Retina (tissue), 1 donor: Measurements from ENCODE around the gene PLEKHA4.
A peak's percentile ranks its signal among the peaks of the same experiment; 100 is the strongest.

Source experiments
- DNase-seq: peaks from one replicate; pipeline ENCODE4 v3.0.0-alpha.2; 2016

PLEKHA4 gene

DNA sequence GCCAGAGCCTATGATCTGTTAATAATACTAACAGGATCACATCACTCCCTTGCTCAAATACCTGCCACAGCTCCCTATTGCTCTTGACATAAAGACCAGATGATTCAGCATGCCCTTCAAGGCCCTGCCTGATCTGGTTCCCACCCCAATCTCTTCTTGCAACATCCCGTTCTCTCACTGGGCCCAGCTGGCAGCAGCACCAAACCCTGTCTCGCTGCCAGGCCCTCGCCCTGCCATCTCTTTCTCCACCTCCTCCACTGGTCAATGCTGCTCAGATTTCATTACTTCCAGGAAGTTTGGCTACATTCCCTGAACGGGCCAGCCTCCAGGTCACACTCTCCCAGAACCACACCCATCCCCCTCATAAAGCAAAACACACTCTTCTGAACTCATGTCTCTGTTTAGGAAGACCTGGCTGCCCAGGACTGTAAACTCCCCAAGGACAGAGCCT is 49.0 kb downstream of the PLEKHA4 start:
- no peak for DNase-seq

DNA sequence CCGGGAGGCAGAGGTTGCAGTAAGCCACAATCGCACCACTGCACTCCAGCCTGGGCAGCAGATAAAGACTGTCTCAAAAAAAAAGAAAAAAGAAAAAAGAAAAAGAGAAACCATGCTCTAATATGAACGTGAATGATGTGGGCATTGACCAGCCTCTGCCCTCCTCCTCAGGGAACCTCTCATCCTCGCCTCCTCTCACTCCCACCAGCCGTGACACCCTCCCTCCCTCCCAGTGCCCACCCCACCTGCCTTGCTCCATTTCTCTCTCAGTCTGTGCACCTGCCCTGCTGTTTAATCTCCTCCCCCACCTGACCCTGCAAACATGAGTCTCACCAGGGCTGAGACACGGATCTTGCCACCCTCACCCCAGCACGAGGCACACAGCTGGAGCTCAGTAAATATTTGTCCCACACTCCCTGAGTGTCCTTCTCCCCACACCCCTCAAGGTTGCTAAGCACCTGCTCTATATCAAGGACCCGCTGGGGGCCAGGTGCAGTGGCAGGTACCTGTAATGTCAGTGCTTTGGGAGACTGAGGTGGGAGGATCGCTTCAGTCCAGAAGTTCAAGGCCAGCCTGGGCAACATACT is 50.1 kb downstream of the PLEKHA4 start:
- no peak for DNase-seq

DNA sequence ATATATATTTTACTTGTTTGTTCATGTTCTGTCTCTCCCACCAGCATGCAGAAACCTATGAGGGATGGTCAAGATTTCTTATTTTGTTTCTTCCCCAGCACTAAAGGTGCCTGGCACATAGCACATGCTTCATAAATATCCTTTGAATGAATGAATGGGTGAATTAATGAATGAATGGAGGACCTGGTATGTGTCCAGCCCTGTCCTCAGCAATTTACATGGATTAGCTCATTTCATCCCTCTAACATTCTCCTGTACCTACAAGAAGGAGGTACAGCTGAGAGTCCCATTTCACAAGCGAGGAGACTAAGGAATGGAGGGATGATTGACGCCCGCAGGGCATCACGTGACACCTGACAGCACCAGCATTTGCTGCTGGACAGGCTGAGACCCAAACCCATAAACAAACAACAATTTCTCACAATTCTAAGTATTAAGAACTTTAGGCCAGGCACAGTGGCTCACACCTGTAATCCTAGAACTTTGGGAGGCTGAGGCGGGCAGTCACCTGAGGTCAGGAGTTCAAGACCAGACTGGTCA is 50.8 kb downstream of the PLEKHA4 start:
- DNase-seq, result no peak

- DNase-seq, result no peak
Measured at GRCh38 chr19:48815870-48816501, 52.4 kb downstream of the PLEKHA4 start.

- no peak for DNase-seq
Measured at GRCh38 chr19:48814895-48815294, 53.5 kb downstream of the PLEKHA4 start.

DNA sequence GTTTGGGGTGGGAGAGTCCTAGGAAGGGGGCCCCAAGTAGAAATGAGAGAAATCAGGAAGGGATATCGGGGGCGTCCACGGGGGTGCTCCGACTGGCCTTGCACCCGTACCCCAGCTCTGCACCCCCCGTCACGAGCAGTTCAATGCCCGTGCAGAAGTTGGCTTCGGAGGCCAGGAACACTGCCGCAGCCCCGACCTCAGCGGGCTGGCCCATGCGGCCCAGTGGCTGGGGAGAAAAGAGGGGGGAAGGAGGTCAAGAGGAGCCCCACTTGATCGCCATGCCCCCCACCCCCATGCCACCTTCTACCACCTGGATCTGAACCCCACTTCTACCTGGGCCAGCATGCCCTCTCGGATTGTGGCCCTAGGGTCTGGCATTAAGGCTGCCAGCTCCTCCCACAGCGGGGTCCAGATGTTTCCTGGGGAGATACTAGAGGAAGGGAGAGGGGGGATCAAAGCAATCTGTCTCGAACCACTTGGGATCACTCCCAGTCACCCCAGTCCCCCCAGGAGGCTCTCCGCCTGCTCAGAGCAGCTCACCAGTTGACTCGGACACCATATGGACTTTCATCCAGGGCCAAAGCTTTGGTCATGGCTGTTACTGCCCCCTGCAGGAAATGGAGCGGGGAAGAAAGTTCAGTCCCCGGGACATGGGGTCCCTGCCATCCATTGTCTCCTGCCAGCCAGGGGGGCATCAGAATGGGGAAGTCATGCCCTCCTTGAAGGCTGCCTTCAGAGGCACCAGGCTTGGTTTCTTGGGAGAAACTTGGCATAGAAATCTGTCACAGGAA is 55.1 kb downstream of the PLEKHA4 start:
- DNase-seq, result no peak

- peak; percentile 83 for DNase-seq
Measured at GRCh38 chr19:48812094-48812929, 56.1 kb downstream of the PLEKHA4 start.

DNA sequence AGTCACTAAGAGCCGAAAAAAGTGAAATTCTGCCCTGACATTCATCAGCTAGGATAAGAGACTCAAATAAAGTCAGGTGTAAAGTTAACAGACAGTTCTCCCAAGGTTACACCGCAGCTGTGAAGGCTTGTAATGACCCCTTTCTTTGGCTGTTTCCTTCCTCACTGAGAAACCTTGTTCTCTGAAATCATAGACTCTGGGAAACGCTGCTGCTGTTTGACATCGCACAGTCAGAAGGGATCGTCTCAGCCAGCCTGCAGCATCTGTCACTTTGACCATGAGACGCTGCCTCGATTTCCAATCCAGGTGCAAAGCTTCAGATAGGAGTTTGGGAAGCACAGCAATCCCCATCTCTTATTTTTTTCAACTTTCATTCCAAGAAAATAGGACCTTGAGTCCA is 58.3 kb downstream of the PLEKHA4 start:
- DNase-seq, result no peak

DNA sequence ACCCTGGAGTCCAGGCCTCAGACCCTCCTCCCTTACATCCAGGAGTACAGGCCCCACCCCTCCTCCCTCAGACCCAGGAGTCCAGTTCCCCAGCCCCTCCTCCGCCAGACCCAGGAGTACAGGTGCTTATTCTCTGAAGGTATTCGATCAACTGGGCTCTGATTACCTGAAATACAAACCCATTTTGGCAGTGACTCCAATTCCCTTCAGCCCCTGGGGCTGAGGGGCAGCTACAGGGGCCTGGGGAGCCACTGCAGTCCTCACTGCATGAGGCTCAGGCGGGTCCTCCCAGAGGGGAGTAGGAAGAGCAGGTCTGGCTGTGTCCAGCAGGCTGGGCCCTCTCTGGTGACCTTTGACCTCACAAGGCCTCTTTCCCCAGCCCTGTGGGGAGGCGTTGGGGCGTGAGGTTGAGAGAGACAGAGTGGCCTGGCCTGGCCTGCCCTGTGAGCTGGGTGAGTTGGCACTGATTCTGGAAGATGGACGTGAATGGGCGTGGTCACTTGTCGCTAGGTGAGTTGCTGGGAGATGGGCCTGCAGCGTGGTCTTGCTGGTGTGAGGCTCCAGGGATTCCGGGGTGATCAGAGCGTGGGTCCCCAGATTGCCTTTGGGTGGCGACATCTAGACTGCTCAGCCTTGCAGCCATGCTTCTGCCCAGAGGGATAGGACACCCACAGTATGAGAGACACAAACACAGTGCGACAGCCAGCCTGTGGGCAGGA is 60.7 kb downstream of the PLEKHA4 start:
- no peak for DNase-seq

- peak; percentile 72 for DNase-seq
Measured at GRCh38 chr19:48806818-48807589, 61.4 kb downstream of the PLEKHA4 start.

GRCh38 chr19:48806518-48806817 is 61.9 kb downstream of the PLEKHA4 start:
- no peak for DNase-seq

- no peak for DNase-seq
Measured at GRCh38 chr19:48805452-48805851, 63.0 kb downstream of the PLEKHA4 start.

GRCh38 chr19:48804496-48804895 is 63.9 kb downstream of the PLEKHA4 start:
- DNase-seq, result no peak

GRCh38 chr19:48802623-48803022 is 65.8 kb downstream of the PLEKHA4 start:
- DNase-seq, result no peak

- DNase-seq, result no peak
Measured at GRCh38 chr19:48799358-48800300, 68.8 kb downstream of the PLEKHA4 start.

- DNase-seq, result peak; percentile 61
Measured at GRCh38 chr19:48798937-48799336, 69.5 kb downstream of the PLEKHA4 start.

DNA sequence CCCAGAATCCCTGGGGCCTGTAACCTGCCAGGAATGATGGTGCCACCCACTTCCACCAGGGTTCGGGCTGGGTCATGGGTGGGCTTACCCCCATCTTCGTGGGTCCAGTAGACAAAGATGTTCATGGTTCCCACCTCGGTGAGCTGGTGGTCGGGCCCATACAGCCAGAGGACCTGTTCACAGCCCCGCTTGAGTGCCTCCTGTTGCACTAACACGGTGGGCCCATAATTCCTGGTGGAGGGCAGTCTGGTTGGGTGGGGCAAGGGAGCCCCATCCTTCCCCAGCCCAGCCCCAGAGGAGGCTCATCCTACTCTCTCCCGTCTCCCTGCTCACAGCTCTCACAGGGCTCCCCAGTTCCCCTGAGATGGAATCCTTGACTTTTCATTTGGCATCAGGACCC is 71.3 kb downstream of the PLEKHA4 start:
- no peak for DNase-seq

DNA sequence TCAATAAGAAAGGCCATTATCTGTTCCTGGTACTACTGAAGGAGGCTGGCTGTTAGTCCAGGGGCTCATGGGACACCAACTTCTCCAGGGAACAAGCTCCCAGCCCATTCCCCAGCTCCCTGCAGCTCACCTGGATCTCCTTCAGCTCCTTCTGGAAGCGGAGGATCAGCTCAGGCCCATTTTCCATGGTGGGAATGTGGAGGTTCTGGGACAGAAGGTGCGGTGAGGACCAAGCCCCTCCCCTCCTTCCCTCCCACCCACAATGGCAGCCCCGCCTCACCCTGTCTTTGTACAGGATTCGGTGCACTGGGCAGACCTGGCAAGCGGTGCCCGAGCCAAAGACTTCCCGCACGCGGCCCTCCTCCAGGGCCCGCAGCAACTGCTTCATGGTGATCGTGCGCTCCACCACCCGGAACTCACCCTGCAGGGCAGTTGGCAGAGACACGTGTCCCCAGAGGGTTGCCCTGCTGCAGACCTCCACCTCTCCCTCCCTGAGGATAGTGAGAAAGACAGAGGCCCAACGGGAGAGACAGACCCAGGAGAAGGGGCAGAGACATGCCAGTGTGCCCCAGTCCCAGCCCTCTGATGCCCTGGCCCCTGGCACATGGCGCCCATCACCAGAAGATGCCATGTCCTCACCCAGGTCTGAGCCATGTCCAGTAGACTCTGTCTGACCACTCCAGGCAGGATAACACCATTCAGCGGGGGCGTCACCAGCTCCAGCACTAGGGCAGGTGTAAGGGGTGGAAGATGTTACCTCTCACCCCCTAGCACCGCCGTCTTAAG is 71.9 kb downstream of the PLEKHA4 start:
- no peak for DNase-seq

DNA sequence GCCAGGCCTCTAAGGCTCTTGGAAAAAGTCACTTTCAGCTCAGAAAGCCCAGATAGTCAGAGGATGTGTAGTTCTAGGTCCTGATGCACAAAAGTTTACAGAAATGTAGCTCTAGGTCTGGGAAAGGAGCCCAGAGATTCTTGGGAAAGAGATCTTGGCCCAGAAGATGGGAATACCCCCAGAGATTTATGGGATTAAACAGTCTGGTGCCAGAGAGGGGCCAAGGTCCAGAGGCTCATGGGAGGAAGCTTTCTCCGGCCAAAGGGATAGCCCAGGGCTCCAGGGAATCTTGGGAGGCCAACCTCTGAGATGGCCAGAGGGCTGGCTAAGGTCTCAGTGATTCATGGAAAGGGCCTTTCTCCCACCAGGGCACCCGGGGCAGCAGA is 72.7 kb downstream of the PLEKHA4 start:
- no peak for DNase-seq
